SU-DHL-6 (cell line): ENCODE results near the gene GTPBP4.

ENCODE experiments used
- H2AFZ ChIP-seq: fragments of 200-600 bp; sonication (generic); 2 replicates; pipeline ENCODE4 v1.6.1; 2014; ENCODE audit warnings: low read depth, mild to moderate bottlenecking, moderate library complexity, mixed read lengths, antibody characterized with exemption, low read length; ENCODE audit not compliant: severe bottlenecking
- H3F3A ChIP-seq: fragments of 200-600 bp; shearing (Covaris generic); 2 replicates; pipeline ENCODE4 v1.6.0; 2016; ENCODE audit warnings: antibody characterized with exemption, mild to moderate bottlenecking; ENCODE audit not compliant: insufficient read depth
- H3K27ac ChIP-seq: fragments of 200-600 bp; sonication (generic); 2 replicates; pipeline ENCODE4 v1.5.1; 2016; ENCODE audit warnings: low read depth, mild to moderate bottlenecking, low read length, moderate library complexity, mixed read lengths
- H3K27me3 ChIP-seq: fragments of 200-600 bp; sonication (generic), shearing (Covaris generic); 2 replicates; pipeline ENCODE4 v1.6.0; 2014; ENCODE audit warnings: mild to moderate bottlenecking, low read length
- H3K36me3 ChIP-seq: fragments of 200-600 bp; sonication (generic); 2 replicates; pipeline ENCODE4 v1.6.1; 2014; ENCODE audit warnings: mild to moderate bottlenecking, low read length, mixed read lengths
- H3K4me2 ChIP-seq: fragments of 300-600, 200-600 bp; shearing (Covaris generic), sonication (generic); 2 replicates; pipeline ENCODE4 v1.6.0; 2014; ENCODE audit warnings: low read length, low read depth, mild to moderate bottlenecking; ENCODE audit not compliant: poor library complexity, severe bottlenecking
- H3K4me3 ChIP-seq: fragments of 200-600 bp; sonication (generic); 2 replicates; pipeline ENCODE4 v1.5.1; 2014; ENCODE audit warnings: antibody characterized with exemption, low read length, mild to moderate bottlenecking, mixed read lengths; ENCODE audit not compliant: insufficient read depth, poor library complexity, severe bottlenecking
- H3K79me2 ChIP-seq: fragments of 200-600 bp; sonication (generic); 2 replicates; pipeline ENCODE4 v1.6.1; 2014; ENCODE audit warnings: mild to moderate bottlenecking, low read length, moderate library complexity; ENCODE audit not compliant: insufficient read depth
- H3K9ac ChIP-seq: fragments of 200-600 bp; sonication (generic); 2 replicates; pipeline ENCODE4 v1.7.0; 2014; ENCODE audit warnings: mild to moderate bottlenecking, low read length
- H3K9me2 ChIP-seq: fragments of 200-600 bp; sonication (generic); replicated peaks from 2 replicates; pipeline ENCODE4 v1.6.1; 2014; ENCODE audit warnings: low read length; ENCODE audit not compliant: insufficient read depth
- H3K9me3 ChIP-seq: fragments of 200-600 bp; sonication (generic); 2 replicates; pipeline ENCODE4 v1.6.1; 2014; ENCODE audit warnings: low read length, mixed read lengths; ENCODE audit not compliant: insufficient read depth
- H4K20me1 ChIP-seq: fragments of 200-600 bp; sonication (generic); 2 replicates; pipeline ENCODE4 v1.6.1; 2014; ENCODE audit warnings: low read depth, mild to moderate bottlenecking, antibody characterized with exemption, low read length, moderate library complexity, mixed read lengths
- EZH2phosphoT487 ChIP-seq: fragments of 200-600 bp; sonication (generic), shearing (Covaris generic); conservative IDR thresholded peaks from 2 replicates; pipeline ENCODE4 v1.6.1; 2018; ENCODE audit warnings: mild to moderate bottlenecking, antibody characterized with exemption, low read length, moderate library complexity, mixed read lengths
- TF ChIP-seq, protein P1 (sequence below): fragments of 200-600 bp; sonication (generic); IDR thresholded peaks from one replicate; pipeline ENCODE4 v1.5.1; 2017; ENCODE audit warnings: antibody characterized with exemption, mild to moderate bottlenecking, low read length, moderate library complexity; ENCODE audit not compliant: insufficient read depth, poor library complexity, severe bottlenecking

GTPBP4 gene

GRCh38 chr10:962342-962741, 25.9 kb upstream of the GTPBP4 start:
- Histone ChIP-seq H3K9me3 (no peaks in the 10 kb centered on the region), H3K27me3 (no peaks in the 10 kb centered on the region), H3K9ac (no peak overlapping the region), H3K27ac (no peak overlapping the region), H2AFZ (no peak overlapping the region), H4K20me1 (no peaks in the 10 kb centered on the region), H3K4me2 (no peak overlapping the region), H3K36me3 (no peaks in the 10 kb centered on the region), H3F3A (no peaks in the 10 kb centered on the region), H3K9me2 (no peaks in the 10 kb centered on the region), H3K79me2 (no peaks in the 10 kb centered on the region), H3K4me3 (no peak overlapping the region)
- no peak for TF ChIP-seq EZH2phosphoT487
- TF ChIP-seq, protein P1, sequence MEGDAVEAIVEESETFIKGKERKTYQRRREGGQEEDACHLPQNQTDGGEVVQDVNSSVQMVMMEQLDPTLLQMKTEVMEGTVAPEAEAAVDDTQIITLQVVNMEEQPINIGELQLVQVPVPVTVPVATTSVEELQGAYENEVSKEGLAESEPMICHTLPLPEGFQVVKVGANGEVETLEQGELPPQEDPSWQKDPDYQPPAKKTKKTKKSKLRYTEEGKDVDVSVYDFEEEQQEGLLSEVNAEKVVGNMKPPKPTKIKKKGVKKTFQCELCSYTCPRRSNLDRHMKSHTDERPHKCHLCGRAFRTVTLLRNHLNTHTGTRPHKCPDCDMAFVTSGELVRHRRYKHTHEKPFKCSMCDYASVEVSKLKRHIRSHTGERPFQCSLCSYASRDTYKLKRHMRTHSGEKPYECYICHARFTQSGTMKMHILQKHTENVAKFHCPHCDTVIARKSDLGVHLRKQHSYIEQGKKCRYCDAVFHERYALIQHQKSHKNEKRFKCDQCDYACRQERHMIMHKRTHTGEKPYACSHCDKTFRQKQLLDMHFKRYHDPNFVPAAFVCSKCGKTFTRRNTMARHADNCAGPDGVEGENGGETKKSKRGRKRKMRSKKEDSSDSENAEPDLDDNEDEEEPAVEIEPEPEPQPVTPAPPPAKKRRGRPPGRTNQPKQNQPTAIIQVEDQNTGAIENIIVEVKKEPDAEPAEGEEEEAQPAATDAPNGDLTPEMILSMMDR: no peak

DNA sequence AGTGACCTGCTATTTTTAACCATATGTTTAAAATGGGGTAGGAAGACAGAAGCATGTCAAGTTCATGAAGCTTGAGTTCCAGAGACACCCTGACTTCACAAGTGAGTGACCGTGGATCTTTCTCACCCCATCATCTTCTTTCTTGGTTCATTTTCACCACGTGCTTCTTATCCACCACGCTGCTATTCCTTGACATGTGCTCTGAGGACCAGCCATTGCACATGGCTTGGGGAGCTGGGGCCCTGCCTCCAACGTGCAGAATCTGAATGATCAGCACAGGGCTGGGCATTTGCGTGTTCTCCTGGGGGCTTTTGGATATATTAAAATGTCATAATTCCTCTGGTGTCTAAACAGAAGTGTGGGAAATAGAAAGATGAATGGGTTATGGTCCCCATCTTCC, 25.0 kb upstream of the GTPBP4 start:
- H3K9me2 ChIP-seq: no peaks in the 10 kb centered on the region
- TF ChIP-seq, protein P1: no peak
- no peak for TF ChIP-seq EZH2phosphoT487

DNA sequence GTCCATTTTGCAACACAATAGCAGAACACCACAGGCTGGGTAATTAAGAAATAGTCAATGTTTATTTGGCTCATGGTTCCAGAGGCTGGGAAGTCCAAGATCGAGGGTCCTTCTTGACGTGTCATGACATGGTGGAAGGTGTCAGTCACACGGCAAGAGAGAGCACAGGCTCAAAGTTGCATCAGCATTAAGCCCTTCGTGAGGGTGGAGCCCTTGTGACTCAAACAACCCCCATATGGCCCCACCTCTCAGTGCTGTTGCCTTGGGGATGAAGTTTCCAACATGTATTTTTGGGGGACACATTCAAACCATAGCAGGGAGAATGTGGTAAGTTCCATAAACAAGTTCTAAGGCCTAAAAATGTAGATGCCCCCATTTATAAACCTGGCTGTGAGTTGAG, 24.6 kb upstream of the GTPBP4 start:
- no peaks in the 10 kb centered on the region for H3K27me3 ChIP-seq
- H3K36me3 ChIP-seq: no peaks in the 10 kb centered on the region
- H3K9me2 ChIP-seq: no peaks in the 10 kb centered on the region
- H3K79me2 ChIP-seq: no peaks in the 10 kb centered on the region
- no peak overlapping the region for H3K27ac ChIP-seq
- no peaks in the 10 kb centered on the region for H3K9me3 ChIP-seq
- no peak overlapping the region for H3K9ac ChIP-seq
- H3K4me3 ChIP-seq: no peak overlapping the region
- H2AFZ ChIP-seq: no peak overlapping the region
- no peak for TF ChIP-seq EZH2phosphoT487
- TF ChIP-seq, protein P1: no peak
- no peaks in the 10 kb centered on the region for H4K20me1 ChIP-seq
- H3F3A ChIP-seq: no peaks in the 10 kb centered on the region
- no peak overlapping the region for H3K4me2 ChIP-seq

More for the DNA sequence above, 25.0 kb upstream of the GTPBP4 start:
- Histone ChIP-seq H3K9ac (no peak overlapping the region), H2AFZ (no peak overlapping the region), H3K27ac (no peak overlapping the region), H3K79me2 (no peaks in the 10 kb centered on the region), H3K27me3 (no peaks in the 10 kb centered on the region), H3F3A (no peaks in the 10 kb centered on the region), H4K20me1 (no peaks in the 10 kb centered on the region), H3K4me3 (no peak overlapping the region), H3K36me3 (no peaks in the 10 kb centered on the region), H3K9me3 (no peaks in the 10 kb centered on the region), H3K4me2 (no peak overlapping the region)
